ENCODE data around the gene DOP1A. TPM values are rescaled to one million over a fixed set of nuclear protein-coding genes. Genes with fewer than 3 reads are reported as not detected.

The DOP1A gene
- total RNA-seq, 1 donor from 2014 or later, result 23.1 TPM

GRCh38 chr6:83126223-83126622 is 58.8 kb downstream of the DOP1A start:
- Mint-ChIP-seq H3K4me3 (ENCODE audit: unreplicated experiment) (no peak overlapping the region), H3K36me3 (ENCODE audit: unreplicated experiment) (peaks cover 61% of the 10 kb centered on the region), H3K4me1 (ENCODE audit: unreplicated experiment) (no peaks in the 10 kb centered on the region), H3K9me3 (ENCODE audit: unreplicated experiment) (no peaks in the 10 kb centered on the region), H3K27ac (ENCODE audit: unreplicated experiment) (no peak overlapping the region), H3K27me3 (ENCODE audit: unreplicated experiment) (no peaks in the 10 kb centered on the region)
- no peak for DNase-seq (ENCODE audit: extremely low spot score, unreplicated experiment)
- no peak for TF ChIP-seq CTCF (IDR thresholded peaks at IDR 0.05)

DNA sequence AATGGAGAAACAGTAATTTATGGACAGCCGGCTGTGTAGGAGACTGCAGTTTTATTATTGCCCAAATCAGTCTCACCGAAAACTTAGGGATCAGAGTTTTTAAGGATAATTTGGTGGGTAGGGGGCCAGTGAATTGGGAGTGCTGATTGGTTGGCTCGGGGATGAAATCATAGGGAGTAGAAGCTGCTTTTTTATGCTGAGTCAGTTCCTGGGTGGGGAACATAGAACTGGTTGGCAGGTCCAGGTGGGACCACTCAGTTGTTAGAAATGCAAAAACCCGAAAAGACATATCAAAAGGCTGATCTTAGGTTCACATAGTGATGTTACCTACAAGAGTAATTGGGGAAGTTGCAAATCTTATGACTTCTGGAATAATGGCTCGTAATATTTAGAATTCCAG is 59.3 kb downstream of the DOP1A start:
- Mint-ChIP-seq H3K4me1 (ENCODE audit: unreplicated experiment) (no peaks in the 10 kb centered on the region), H3K9me3 (ENCODE audit: unreplicated experiment) (no peaks in the 10 kb centered on the region), H3K36me3 (ENCODE audit: unreplicated experiment) (peaks cover 61% of the 10 kb centered on the region), H3K27me3 (ENCODE audit: unreplicated experiment) (no peaks in the 10 kb centered on the region), H3K4me3 (ENCODE audit: unreplicated experiment) (no peak overlapping the region), H3K27ac (ENCODE audit: unreplicated experiment) (no peak overlapping the region)
- TF ChIP-seq CTCF (IDR thresholded peaks at IDR 0.05), result no peak
- DNase-seq (ENCODE audit: extremely low spot score, unreplicated experiment), result no peak

GRCh38 chr6:83127258-83127657 is 59.8 kb downstream of the DOP1A start:
- no peaks in the 10 kb centered on the region for H3K4me1 Mint-ChIP-seq (ENCODE audit: unreplicated experiment)
- peaks cover 65% of the 10 kb centered on the region for H3K36me3 Mint-ChIP-seq (ENCODE audit: unreplicated experiment)
- H3K4me3 Mint-ChIP-seq (ENCODE audit: unreplicated experiment), result no peak overlapping the region
- H3K27me3 Mint-ChIP-seq (ENCODE audit: unreplicated experiment), result no peaks in the 10 kb centered on the region
- no peaks in the 10 kb centered on the region for H3K9me3 Mint-ChIP-seq (ENCODE audit: unreplicated experiment)
- DNase-seq (ENCODE audit: extremely low spot score, unreplicated experiment), result no peak
- TF ChIP-seq CTCF (IDR thresholded peaks at IDR 0.05), result no peak
- no peak overlapping the region for H3K27ac Mint-ChIP-seq (ENCODE audit: unreplicated experiment)

GRCh38 chr6:83127976-83128375 is 60.5 kb downstream of the DOP1A start:
- no peak for TF ChIP-seq CTCF (IDR thresholded peaks at IDR 0.05)
- H3K9me3 Mint-ChIP-seq (ENCODE audit: unreplicated experiment), result no peaks in the 10 kb centered on the region
- H3K27me3 Mint-ChIP-seq (ENCODE audit: unreplicated experiment), result no peaks in the 10 kb centered on the region
- no peak overlapping the region for H3K27ac Mint-ChIP-seq (ENCODE audit: unreplicated experiment)
- no peaks in the 10 kb centered on the region for H3K4me1 Mint-ChIP-seq (ENCODE audit: unreplicated experiment)
- no peak overlapping the region for H3K4me3 Mint-ChIP-seq (ENCODE audit: unreplicated experiment)
- DNase-seq (ENCODE audit: extremely low spot score, unreplicated experiment), result no peak
- H3K36me3 Mint-ChIP-seq (ENCODE audit: unreplicated experiment), result peaks cover 64% of the 10 kb centered on the region

DNA sequence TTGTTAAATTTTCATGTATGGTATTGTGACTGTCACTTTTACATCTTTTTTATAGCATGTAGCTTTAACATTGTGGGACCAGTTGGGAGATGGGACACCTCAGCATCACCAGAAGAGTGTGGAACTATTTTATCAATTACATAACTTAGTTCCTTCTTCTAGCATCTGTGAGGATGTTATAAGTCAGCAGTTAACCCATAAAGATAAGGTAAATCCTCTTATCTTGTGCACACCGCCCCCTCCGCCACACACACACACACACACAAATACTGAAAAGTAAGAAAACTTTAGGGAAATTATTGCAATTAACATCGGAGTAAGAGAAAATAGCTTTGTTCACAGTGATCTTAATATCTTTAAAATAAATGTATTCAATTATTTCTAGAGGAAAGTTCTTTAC is 64.7 kb downstream of the DOP1A start:
- TF ChIP-seq CTCF (IDR thresholded peaks at IDR 0.05), result no peak
- H3K9me3 Mint-ChIP-seq (ENCODE audit: unreplicated experiment), result no peaks in the 10 kb centered on the region
- no peak for DNase-seq (ENCODE audit: extremely low spot score, unreplicated experiment)
- H3K4me3 Mint-ChIP-seq (ENCODE audit: unreplicated experiment), result no peak overlapping the region
- H3K4me1 Mint-ChIP-seq (ENCODE audit: unreplicated experiment), result no peaks in the 10 kb centered on the region
- peaks cover 56% of the 10 kb centered on the region for H3K36me3 Mint-ChIP-seq (ENCODE audit: unreplicated experiment)
- H3K27ac Mint-ChIP-seq (ENCODE audit: unreplicated experiment), result no peak overlapping the region
- no peaks in the 10 kb centered on the region for H3K27me3 Mint-ChIP-seq (ENCODE audit: unreplicated experiment)
